Right lobe of liver (tissue), 6 donors: ENCODE measurements around the gene ONECUT1. TPM values are rescaled to one million over a fixed set of nuclear protein-coding genes. Genes with fewer than 3 reads are reported as not detected.

Experiments
- ATAC-seq, 4 donors: fragments of 200-7000 bp; cut with Tn5 transposase; one replicate each; pipeline ENCODE4 v1.9.1; 2020; ENCODE audit warnings: mild to moderate bottlenecking in 4 of 4, moderate library complexity in 4 of 4
- DNase-seq, 3 donors: peaks; one replicate each; pipeline ENCODE4 v3.0.0-alpha.2; 2020
- H3K27ac ChIP-seq, 3 donors: fragments of 200-600 bp; one replicate each; pipeline ENCODE4 v1.8.0; 2022
- H3K27me3 ChIP-seq, 2 donors: fragments of 200-600 bp; one replicate each; pipeline ENCODE4 v1.8.0; 2022
- H3K36me3 ChIP-seq, 4 donors: fragments of 200-600 bp; sonication (generic) in 1 of 4; one replicate each; pipeline versions ENCODE4 v1.5.1 to v1.8.0; 2017 to 2022; ENCODE audit warnings: control low read depth in 1 of 4
- H3K4me1 ChIP-seq, 4 donors: fragments of 200-600 bp; sonication (generic) in 1 of 4; one replicate each; pipeline versions ENCODE4 v1.5.1 to v1.8.0; 2017 to 2022; ENCODE audit warnings: control low read depth in 1 of 4
- H3K4me3 ChIP-seq, 3 donors: fragments of 200-600 bp; one replicate each; pipeline ENCODE4 v1.8.0; 2022
- H3K9me3 ChIP-seq, 4 donors: fragments of 200-600 bp; sonication (generic) in 1 of 4; one replicate each; pipeline versions ENCODE4 v1.5.1 to v1.8.0; 2017 to 2022; ENCODE audit warnings: control low read depth in 1 of 4
- POLR2A ChIP-seq: fragments of 450-650 bp; IDR thresholded peaks from one replicate; pipeline ENCODE4 v1.6.1; 2017; ENCODE audit warnings: antibody characterized with exemption, mild to moderate bottlenecking
- WGBS: methylation state at CpG from one replicate; pipeline ENCODE4 v1.1.6; 2018; ENCODE audit warnings: low coverage, low lambda C conversion rate; ENCODE audit not compliant: insufficient coverage; ENCODE audit errors: missing lambda C conversion rate; 5-methylcytosine and 5-hydroxymethylcytosine counted together
- intact Hi-C, 2 donors: fragments of 100-400 bp; cut with DNase I; formaldehyde crosslinking; loops; one replicate each; pipeline versions ENCODE4 v1.11.2 to v1.14.1; 2022
- total RNA-seq, 6 experiments: library from RNA; depleted of rRNA in 2 of 6; stranded (reverse); fragments of >200 nt in 2 of 6; fragmentation: NEBNext Ultra II Directional in 3 of 6; extraction: Animal tissue kit (Norgen Biotek cat#: 25700) in 3 of 6; gene quantifications; one replicate each; pipeline versions ENCODE4 v1.1.0 to v1.2.4, GENCODE V29; 2016 to 2023
- TF ChIP-seq, protein P1 (sequence below), 4 donors: fragments of 200-600 bp in 3 of 4; fragments of 450-650 bp in 1 of 4; IDR thresholded peaks; one replicate each; pipeline versions ENCODE4 v1.5.1 to v1.8.0; 2016 to 2022; ENCODE audit warnings: antibody characterized with exemption in 4 of 4, mild to moderate bottlenecking in 2 of 4
- donor health status: DM: no; HTN: yes; CAD: no.
- donor health status: DM: no; HTN: no; CAD: no.
- donor health status: DM: no; HTN: no; CAD: no.
- donor health status: DM: no; HTN: yes; CAD: no.
- donor health status: DM: no; HTN: yes; CAD: no.

The ONECUT1 gene
- total RNA-seq, 6 experiments from 2014 or later: 41.3 to 58.2 (median 52.5) TPM

DNA sequence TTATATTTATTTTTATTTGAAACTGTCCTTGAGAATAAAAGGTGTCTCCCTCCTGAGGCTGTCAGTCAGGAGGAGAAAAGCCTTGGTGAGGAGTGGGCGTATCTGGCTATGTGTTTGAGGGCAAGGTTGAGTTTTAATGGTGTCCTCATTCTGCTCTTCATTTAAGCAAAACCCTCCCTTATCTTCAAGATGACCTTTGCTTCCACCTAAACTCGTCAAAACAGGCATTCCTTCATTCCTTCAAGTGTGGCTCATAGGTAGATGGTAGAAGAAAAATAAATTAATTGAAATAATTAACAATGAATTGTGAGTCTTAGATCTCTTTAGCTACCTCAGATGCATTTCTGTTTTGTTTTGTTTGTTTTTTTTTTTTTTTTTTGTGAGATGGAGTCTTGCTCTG, 71.6 kb downstream of the ONECUT1 start:
- no peak for TF ChIP-seq POLR2A
- TF ChIP-seq, protein P1, sequence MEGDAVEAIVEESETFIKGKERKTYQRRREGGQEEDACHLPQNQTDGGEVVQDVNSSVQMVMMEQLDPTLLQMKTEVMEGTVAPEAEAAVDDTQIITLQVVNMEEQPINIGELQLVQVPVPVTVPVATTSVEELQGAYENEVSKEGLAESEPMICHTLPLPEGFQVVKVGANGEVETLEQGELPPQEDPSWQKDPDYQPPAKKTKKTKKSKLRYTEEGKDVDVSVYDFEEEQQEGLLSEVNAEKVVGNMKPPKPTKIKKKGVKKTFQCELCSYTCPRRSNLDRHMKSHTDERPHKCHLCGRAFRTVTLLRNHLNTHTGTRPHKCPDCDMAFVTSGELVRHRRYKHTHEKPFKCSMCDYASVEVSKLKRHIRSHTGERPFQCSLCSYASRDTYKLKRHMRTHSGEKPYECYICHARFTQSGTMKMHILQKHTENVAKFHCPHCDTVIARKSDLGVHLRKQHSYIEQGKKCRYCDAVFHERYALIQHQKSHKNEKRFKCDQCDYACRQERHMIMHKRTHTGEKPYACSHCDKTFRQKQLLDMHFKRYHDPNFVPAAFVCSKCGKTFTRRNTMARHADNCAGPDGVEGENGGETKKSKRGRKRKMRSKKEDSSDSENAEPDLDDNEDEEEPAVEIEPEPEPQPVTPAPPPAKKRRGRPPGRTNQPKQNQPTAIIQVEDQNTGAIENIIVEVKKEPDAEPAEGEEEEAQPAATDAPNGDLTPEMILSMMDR (IDR thresholded peaks at IDR 0.05): no peak
- H3K27ac ChIP-seq: no peak overlapping the region
- intact Hi-C loops: no loop called here
- H3K9me3 ChIP-seq: no peaks in the 10 kb centered on the region
- no peaks in the 10 kb centered on the region for H3K4me1 ChIP-seq
- H3K27me3 ChIP-seq: no peaks in the 10 kb centered on the region
- 53% methylated on average over 2 of the region's 2 CpGs for WGBS
- H3K36me3 ChIP-seq: no peaks in the 10 kb centered on the region
- no peak overlapping the region for H3K4me3 ChIP-seq
- no peak for ATAC-seq
- DNase-seq: no peak

DNA sequence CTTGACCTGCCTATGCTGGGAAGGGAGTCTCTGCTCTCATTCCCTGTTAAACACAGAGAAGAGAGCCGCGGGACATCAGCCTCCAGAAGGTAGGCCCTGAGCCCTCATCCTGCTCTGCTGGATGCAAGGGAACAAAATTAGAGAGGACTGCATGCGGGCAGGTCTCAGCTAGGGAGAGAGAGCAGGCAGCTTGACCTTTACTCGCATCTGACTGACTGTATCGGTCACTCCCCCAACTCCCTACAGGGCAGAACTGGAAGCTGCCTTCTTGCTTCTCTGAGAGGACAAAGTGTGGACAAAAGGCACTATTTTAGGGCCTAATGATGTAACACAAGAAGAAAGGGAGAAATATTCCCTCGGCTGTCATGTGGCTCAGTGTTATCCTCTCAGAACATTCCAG, 72.2 kb downstream of the ONECUT1 start:
- TF ChIP-seq POLR2A: no peak
- TF ChIP-seq, protein P1 (IDR thresholded peaks at IDR 0.05): no peak
- DNase-seq: no peak
- no peak overlapping the region for H3K4me3 ChIP-seq
- no peak overlapping the region for H3K27ac ChIP-seq
- H3K9me3 ChIP-seq: no peaks in the 10 kb centered on the region
- no peaks in the 10 kb centered on the region for H3K36me3 ChIP-seq
- no peaks in the 10 kb centered on the region for H3K27me3 ChIP-seq
- intact Hi-C loops: no loop called here
- peak; percentile 79 to 82 (median 80) for ATAC-seq
- 79% methylated on average over 6 of the region's 6 CpGs for WGBS
- no peaks in the 10 kb centered on the region for H3K4me1 ChIP-seq

GRCh38 chr15:52717481-52717880, 72.7 kb downstream of the ONECUT1 start:
- no peak for TF ChIP-seq POLR2A
- TF ChIP-seq, protein P1 (IDR thresholded peaks at IDR 0.05): no peak
- H3K36me3 ChIP-seq: no peaks in the 10 kb centered on the region
- 92% methylated on average over 4 of the region's 6 CpGs for WGBS
- H3K4me3 ChIP-seq: no peak overlapping the region
- no peak for DNase-seq
- ATAC-seq: no peak
- no peaks in the 10 kb centered on the region for H3K9me3 ChIP-seq
- no peaks in the 10 kb centered on the region for H3K27me3 ChIP-seq
- H3K27ac ChIP-seq: no peak overlapping the region
- no peaks in the 10 kb centered on the region for H3K4me1 ChIP-seq
- intact Hi-C loops: no loop called here

GRCh38 chr15:52716536-52716935, 73.6 kb downstream of the ONECUT1 start:
- H3K4me1 ChIP-seq: no peaks in the 10 kb centered on the region
- no peak for ATAC-seq
- no peaks in the 10 kb centered on the region for H3K9me3 ChIP-seq
- H3K27ac ChIP-seq: no peak overlapping the region
- H3K4me3 ChIP-seq: no peak overlapping the region
- no peak for DNase-seq
- H3K27me3 ChIP-seq: no peaks in the 10 kb centered on the region
- no peak for TF ChIP-seq POLR2A
- TF ChIP-seq, protein P1 (IDR thresholded peaks at IDR 0.05): no peak
- intact Hi-C loops: no loop called here
- no peaks in the 10 kb centered on the region for H3K36me3 ChIP-seq
- 39% methylated on average over 2 of the region's 2 CpGs for WGBS

- no peak for ATAC-seq
- no peak for DNase-seq
- no peak for TF ChIP-seq POLR2A
- TF ChIP-seq, protein P1 (IDR thresholded peaks at IDR 0.05): no peak
- Histone ChIP-seq H3K4me3 (no peak overlapping the region), H3K27ac (no peak overlapping the region), H3K27me3 (no peaks in the 10 kb centered on the region), H3K9me3 (no peaks in the 10 kb centered on the region), H3K4me1 (no peaks in the 10 kb centered on the region), H3K36me3 (no peaks in the 10 kb centered on the region)
- intact Hi-C loops: no loop called here
- 71% methylated on average over 5 of the region's 5 CpGs for WGBS
Observed at GRCh38 chr15:52715411-52715810, 74.7 kb downstream of the ONECUT1 start.
